ENCODE results near the gene TUBD1.
A peak's percentile ranks its signal among the peaks of the same experiment; 100 is the strongest.
"Not testable (repeated sequence)": the region's sequence is repeated elsewhere in the genome, so short reads cannot be mapped to it uniquely, and the experiment has no call there.

Gene TUBD1

DNA sequence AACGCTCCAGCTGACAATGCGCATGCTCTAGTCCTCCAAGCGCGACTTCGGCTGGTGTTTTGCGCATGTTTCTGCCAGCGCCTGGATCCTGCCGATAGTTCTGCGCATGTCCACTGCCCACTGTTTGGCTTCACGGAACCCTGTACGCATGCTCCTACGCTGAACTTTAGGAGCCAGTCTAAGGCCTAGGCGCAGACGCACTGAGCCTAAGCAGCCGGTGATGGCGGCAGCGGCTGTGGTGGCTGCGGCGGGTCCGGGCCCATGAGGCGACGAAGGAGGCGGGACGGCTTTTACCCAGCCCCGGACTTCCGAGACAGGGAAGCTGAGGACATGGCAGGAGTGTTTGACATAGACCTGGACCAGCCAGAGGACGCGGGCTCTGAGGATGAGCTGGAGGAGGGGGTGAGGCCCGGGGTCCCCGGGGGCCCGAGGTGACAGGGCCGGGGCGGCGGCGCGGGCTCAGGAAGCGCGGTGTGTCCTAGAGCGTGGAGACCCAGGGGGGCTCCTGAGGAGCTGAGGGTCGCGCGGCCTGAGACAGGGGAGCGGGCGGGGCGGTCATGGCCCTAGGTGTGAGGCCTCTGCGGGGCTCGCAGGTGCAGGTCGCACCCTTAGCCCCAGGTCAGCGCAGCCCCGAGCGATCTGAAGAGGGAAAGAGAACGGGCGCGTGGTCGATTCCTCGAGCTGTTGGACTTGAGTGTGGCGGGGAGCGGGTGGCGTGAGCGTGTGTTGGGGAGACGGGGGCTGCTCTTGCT, at the start of gene TUBD1, which contains the start of gene RPS6KB1:
Gene TUBD1 (minus strand): TSS at position 20 of the 752 bp plus-strand sequence. CDS start 1,941 bp downstream, outside the sequence.
Gene RPS6KB1 (plus strand): TSS at position 198 of the 752 bp plus-strand sequence. CDS start 64 bp downstream, at position 262.
- DNase-seq (ENCODE audit: low spot score): peak; percentile 100

DNA sequence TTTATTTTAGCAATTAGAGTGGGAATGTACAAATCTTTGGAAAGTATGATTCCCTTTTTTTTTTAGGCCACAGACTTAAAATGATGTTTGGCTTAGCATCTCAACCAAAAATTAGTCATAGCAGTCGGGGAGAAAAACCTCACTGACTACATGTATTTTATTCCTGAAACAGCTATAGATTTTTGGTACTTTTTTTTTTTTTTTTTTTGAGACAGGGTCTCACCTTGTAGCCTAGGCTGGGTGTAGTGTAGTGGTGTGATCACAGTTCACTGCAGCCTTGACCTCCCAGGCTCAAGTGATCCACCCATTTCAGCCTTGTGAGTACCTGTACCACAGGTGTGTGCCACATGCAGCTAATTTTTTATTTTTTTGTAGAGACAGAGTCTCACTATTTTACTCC, 48.4 kb upstream of the TUBD1 start:
- DNase-seq (ENCODE audit: low spot score): no peak

DNA sequence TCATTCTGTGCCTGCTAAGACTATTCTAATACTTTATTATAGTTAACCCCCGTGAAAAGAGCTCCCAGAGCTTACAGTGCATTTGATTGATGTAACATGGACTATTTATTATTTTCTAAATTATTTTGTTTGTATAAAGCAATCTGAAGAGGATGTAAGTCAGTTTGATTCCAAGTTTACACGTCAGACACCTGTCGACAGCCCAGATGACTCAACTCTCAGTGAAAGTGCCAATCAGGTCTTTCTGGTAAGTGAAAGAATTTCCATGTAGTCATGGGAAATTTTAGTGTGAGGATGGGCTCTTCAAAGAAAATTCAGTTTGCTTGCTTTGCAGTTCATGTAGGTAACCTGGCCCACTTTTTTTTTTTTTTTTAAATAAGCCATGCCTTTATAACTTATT, 48.0 kb upstream of the TUBD1 start:
- not testable (repeated sequence) for DNase-seq (ENCODE audit: low spot score)

DNA sequence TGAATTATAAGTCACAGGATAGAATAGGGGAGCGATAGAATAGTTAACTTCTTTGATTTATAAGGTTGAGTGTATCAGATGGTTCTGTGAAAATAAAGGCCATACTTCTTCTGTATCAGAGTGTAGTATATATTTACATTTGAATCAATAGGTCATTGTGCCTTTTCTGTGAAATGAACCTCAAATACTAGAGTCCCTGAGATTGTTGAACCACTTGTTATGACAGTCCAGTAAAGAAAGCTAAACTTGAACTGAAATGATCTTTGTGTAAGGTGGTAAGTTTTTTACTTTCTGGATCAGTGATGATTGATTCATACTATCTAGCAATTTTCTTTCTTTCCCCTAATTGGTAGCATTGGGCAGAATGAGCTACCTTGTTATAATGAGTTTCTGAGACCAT, 40.6 kb upstream of the TUBD1 start:
- not testable (repeated sequence) for DNase-seq (ENCODE audit: low spot score)

- DNase-seq (ENCODE audit: low spot score): not testable (repeated sequence)
These were observed 38.0 kb upstream of the TUBD1 start for GRCh38 chr17:59930768-59931167.

GRCh38 chr17:59930121-59930520, 37.4 kb upstream of the TUBD1 start:
- not testable (repeated sequence) for DNase-seq (ENCODE audit: low spot score)

DNA sequence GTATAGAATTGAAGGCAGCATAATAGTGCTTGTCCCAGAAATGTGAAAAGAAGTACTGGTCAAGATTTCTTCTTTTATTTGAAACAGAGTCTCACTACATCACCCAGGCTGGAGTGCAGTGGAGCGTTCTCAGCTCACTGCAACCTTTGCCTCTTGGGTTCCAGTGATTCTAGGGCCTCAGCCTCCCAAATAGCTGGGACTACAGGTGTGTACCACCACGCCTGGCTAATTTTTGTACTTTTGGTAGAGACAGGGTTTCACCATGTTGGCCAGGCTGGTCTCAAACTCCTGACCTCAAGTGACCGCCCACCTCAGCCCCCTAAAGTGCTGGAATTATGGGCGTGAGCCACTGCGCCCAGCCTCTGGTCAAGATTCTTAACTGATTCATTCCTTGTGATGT, 27.9 kb upstream of the TUBD1 start:
- DNase-seq (ENCODE audit: low spot score): not testable (repeated sequence)

GRCh38 chr17:59916446-59916845, 23.7 kb upstream of the TUBD1 start:
- DNase-seq (ENCODE audit: low spot score): no peak

DNA sequence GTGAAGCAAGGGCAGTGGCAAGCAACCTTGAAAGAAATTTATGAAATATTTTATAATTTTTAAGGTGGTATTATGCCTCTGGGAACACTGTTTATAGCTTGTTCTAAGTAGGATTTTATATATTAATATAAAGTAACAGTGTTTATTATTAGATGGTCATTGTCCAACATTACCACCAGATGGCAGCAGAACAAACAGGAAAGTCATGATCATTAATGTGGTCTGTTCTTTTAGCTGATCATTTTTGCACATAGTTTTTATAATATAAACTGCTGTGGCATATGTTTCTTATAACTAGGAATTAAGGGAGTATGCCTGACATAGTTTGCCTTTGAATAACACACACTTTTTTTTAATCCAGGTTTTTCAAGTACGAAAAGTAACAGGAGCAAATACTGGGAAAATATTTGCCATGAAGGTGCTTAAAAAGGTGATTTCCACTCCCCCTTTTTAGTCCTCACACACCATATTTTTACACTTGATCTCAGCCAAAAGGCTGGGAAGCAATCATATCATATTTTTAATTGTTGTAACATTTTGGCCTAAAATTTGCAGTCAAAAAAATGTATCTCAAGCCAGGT, 21.6 kb upstream of the TUBD1 start:
- peak; percentile 61 for DNase-seq (ENCODE audit: low spot score)

GRCh38 chr17:59907467-59907866, 14.7 kb upstream of the TUBD1 start:
- DNase-seq (ENCODE audit: low spot score): no peak

- no peak for DNase-seq (ENCODE audit: low spot score)
These were observed 10.7 kb upstream of the TUBD1 start for GRCh38 chr17:59903455-59903854.

GRCh38 chr17:59901604-59902003, 8.9 kb upstream of the TUBD1 start:
- DNase-seq (ENCODE audit: low spot score): no peak

DNA sequence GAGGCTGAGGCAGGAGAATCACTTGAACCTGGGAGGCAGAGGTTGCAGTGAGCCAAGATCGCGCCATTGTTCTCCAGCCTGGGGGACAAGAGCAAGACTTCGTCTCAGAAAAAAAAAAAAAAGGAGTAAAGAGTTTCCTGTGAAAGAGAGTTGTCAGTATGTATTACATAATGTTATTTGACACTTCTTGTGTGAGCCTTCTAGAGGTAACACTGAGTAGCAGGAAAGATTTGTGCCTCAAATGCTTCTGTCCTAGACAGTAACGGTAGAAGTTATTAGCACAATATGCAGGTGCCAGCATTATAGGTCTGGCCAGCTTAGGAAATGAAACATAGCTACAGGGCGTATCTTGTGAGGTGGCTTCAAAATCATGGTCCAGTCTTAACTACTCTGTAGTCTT, 6.4 kb upstream of the TUBD1 start:
- DNase-seq (ENCODE audit: low spot score): no peak

DNA sequence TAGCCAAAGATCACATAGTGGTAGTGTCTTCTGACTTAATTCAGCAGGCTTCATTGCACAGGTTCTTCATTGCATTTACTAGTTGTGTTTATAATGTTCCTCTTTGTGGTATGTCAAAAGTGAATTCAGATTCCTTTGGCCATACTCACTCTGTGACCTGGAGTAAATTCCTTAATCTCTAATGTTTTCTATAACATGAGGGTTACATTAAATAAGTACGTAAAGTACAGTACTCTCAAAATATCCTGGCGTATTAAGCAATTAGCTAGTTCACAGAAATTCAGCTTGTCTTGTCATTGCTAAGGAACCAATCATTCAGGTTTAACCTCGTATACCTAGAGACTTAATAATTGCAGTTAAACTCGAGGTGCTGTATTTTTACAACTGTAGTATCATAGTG, 4.3 kb upstream of the TUBD1 start:
- DNase-seq (ENCODE audit: low spot score): no peak

DNA sequence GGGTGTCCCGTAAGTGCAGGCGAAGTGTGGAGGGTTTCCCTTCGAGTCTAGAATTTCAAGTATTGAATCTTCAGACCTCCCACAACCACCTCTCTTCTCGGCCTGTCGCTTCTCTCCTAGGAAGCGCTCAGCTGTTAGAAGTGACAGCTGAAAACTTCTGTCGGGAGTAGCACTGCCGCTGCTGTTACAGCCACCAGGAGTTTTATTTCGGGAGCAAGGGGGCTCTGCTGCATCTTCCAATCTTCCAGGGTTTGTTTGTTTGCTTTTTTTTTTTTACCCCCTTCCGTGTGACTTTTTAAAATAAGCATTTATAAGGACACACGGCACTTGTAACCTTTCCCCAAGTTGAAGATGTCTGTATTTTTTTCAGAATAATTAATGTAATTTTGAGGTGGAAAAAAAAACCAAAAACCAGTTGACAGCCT, 945 bp upstream of the TUBD1 start:
- DNase-seq (ENCODE audit: low spot score): peak; percentile 38

GRCh38 chr17:59892251-59892923, 356 bp downstream of the TUBD1 start:
- DNase-seq (ENCODE audit: low spot score): no peak

DNA sequence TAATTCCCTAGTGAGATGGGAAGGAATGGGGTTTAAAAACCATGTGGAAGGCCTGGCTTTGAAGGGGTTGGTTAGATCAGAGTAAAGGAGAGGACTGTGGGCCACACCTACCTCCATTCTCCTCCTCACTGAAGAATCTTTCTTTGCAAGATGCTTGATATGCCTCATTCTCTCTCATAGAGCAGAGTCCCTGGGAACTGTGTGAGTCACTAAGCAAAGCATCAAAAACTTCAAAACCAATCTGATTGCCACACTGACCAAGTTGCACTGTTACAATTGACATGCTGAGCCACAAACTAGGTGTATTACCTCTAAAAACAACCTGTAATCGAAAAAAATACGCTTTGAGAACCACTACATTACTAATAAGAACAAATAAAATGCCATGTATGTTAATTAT, 2.0 kb downstream of the TUBD1 start:
- DNase-seq (ENCODE audit: low spot score): peak; percentile 22

- DNase-seq (ENCODE audit: low spot score): no peak
These were observed 4.5 kb downstream of the TUBD1 start for GRCh38 chr17:59888145-59888750.

GRCh38 chr17:59884861-59885260, 7.9 kb downstream of the TUBD1 start:
- no peak for DNase-seq (ENCODE audit: low spot score)

DNA sequence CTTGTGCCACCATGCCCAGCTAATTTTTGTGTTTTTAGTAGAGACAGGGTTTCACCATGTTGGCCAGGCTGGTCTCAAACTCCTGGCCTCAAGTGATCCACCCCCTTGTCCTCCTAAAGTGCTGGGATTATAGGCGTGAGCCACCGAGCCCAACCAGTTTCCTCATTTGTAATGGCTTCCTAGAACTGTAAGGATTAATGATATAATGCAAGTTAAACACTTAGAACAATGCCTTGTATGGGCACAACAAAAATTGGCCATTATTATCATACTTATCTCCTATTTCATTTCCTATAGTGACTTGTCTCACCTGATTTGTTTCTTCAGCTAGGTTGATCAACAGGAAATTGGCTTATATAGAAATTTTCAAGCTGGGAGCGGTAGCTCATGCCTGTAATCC, 14.1 kb downstream of the TUBD1 start:
- no peak for DNase-seq (ENCODE audit: low spot score)

GRCh38 chr17:59877965-59878364, 14.8 kb downstream of the TUBD1 start:
- DNase-seq (ENCODE audit: low spot score): no peak

DNA sequence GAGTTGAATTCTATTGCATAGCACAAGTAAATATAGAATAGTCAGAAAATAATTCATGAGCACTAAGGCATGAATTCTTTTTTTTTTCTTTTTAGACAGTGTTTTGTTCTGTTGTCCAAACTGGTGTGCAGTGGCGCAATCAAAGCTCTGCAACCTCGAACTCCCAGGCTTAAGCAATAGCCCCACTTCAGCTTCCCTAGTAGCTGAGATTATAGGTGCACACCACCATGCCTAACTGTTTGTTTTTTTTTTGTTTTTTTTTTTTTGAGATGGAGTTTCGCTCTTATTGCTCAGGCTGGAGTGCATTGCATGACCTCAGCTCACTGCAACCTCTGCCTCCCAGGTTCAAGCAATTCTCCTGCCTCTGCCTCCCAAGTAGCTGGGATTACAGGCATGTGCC, 16.6 kb downstream of the TUBD1 start:
- DNase-seq (ENCODE audit: low spot score): no peak

GRCh38 chr17:59874376-59874775, 18.4 kb downstream of the TUBD1 start:
- no peak for DNase-seq (ENCODE audit: low spot score)

Data from AG20443 (cell line).